Lower leg skin (tissue), 3 donors: ENCODE results near the gene ZNF816.

ENCODE experiments used
- POLR2A ChIP-seq, 2 donors: fragments of 450-650 bp; IDR thresholded peaks; one replicate each; pipeline ENCODE4 v1.6.1; 2016 to 2017; ENCODE audit warnings: antibody characterized with exemption in 2 of 2, mild to moderate bottlenecking in 1 of 2, moderate library complexity in 1 of 2
- TF ChIP-seq, protein P1 (sequence below), 3 donors: fragments of 450-650 bp; IDR thresholded peaks; one replicate each; pipeline ENCODE4 v1.5.1; 2016; ENCODE audit warnings: antibody characterized with exemption in 3 of 3, mild to moderate bottlenecking in 3 of 3, moderate library complexity in 2 of 3

DNA sequence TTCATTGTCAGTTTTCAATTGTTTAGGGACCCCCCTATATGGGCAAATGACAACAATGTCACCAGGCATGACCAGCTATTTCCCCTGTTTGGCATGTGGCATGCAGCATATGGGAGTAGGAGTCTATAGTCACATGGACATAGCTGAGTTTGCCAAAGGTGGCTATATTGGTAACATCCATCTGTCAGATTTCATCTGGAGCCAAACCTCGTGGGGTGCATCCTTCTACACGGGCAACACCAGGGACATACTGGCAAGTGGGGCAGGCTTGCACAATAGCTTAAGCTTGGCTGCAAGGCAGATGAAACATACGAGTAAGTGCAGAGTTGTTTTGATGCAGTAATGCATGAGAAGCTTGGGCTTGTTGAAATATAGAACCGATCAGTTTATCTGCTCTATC, 24.5 kb upstream of the ZNF816 start:
- TF ChIP-seq, protein P1, sequence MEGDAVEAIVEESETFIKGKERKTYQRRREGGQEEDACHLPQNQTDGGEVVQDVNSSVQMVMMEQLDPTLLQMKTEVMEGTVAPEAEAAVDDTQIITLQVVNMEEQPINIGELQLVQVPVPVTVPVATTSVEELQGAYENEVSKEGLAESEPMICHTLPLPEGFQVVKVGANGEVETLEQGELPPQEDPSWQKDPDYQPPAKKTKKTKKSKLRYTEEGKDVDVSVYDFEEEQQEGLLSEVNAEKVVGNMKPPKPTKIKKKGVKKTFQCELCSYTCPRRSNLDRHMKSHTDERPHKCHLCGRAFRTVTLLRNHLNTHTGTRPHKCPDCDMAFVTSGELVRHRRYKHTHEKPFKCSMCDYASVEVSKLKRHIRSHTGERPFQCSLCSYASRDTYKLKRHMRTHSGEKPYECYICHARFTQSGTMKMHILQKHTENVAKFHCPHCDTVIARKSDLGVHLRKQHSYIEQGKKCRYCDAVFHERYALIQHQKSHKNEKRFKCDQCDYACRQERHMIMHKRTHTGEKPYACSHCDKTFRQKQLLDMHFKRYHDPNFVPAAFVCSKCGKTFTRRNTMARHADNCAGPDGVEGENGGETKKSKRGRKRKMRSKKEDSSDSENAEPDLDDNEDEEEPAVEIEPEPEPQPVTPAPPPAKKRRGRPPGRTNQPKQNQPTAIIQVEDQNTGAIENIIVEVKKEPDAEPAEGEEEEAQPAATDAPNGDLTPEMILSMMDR (IDR thresholded peaks at IDR 0.05): no peak
- no peak for TF ChIP-seq POLR2A (IDR thresholded peaks at IDR 0.05)
